ENCODE measurements around the gene STRIP2.

The STRIP2 gene

GRCh38 chr7:129461809-129462208, 27.6 kb downstream of the STRIP2 start:
- no peak overlapping the region for H3K27ac ChIP-seq
- TF ChIP-seq, protein P1, sequence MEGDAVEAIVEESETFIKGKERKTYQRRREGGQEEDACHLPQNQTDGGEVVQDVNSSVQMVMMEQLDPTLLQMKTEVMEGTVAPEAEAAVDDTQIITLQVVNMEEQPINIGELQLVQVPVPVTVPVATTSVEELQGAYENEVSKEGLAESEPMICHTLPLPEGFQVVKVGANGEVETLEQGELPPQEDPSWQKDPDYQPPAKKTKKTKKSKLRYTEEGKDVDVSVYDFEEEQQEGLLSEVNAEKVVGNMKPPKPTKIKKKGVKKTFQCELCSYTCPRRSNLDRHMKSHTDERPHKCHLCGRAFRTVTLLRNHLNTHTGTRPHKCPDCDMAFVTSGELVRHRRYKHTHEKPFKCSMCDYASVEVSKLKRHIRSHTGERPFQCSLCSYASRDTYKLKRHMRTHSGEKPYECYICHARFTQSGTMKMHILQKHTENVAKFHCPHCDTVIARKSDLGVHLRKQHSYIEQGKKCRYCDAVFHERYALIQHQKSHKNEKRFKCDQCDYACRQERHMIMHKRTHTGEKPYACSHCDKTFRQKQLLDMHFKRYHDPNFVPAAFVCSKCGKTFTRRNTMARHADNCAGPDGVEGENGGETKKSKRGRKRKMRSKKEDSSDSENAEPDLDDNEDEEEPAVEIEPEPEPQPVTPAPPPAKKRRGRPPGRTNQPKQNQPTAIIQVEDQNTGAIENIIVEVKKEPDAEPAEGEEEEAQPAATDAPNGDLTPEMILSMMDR (conservative IDR thresholded peaks at IDR 0.05): no peak

GRCh38 chr7:129462420-129462819, 28.2 kb downstream of the STRIP2 start:
- TF ChIP-seq, protein P1 (conservative IDR thresholded peaks at IDR 0.05): no peak
- no peak overlapping the region for H3K27ac ChIP-seq

- no peak overlapping the region for H3K27ac ChIP-seq
- TF ChIP-seq, protein P1 (conservative IDR thresholded peaks at IDR 0.05): no peak
Measured at GRCh38 chr7:129464194-129464593, 30.0 kb downstream of the STRIP2 start.

DNA sequence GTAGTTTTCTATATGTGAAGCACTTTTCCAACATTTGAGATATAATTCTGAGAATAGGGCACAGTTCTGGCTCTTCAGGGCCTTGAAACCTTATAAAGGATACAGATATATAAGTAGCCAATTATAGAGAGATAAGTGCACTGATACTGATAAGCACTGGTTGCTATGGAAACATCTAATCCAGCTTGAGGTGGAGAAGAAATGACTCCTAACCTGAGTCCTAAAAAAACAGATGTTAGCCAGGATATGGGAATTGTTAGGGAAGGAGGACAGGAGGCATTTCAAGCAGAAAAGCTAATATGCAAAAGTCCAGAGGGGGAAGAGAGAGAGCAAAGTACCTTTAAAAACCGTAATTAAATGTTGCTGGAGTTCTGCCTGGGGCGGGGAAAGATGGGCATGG, 30.8 kb downstream of the STRIP2 start:
- TF ChIP-seq, protein P1 (conservative IDR thresholded peaks at IDR 0.05): no peak

DNA sequence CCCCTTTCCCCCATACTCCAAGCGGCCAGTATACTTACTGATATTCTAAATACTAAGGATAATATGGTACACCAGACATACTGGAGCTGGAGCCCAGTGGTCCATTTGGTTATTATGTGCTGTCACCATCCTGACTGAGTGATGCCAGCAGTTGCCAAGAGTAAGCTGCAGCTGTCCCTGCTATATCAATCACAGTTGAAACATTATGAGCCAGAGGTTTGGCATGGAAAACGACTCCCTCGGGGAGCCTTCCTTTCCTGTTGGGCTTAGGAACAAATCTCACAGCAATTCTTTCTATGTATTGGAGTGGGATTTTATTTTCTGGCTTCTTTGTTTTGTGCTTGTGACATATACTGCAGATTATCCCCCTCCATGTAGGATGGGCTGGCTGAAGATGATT, 32.6 kb downstream of the STRIP2 start:
- TF ChIP-seq, protein P1 (conservative IDR thresholded peaks at IDR 0.05): no peak
- no peak overlapping the region for H3K27ac ChIP-seq

More for the DNA sequence above, 30.8 kb downstream of the STRIP2 start:
- no peak overlapping the region for H3K27ac ChIP-seq

DNA sequence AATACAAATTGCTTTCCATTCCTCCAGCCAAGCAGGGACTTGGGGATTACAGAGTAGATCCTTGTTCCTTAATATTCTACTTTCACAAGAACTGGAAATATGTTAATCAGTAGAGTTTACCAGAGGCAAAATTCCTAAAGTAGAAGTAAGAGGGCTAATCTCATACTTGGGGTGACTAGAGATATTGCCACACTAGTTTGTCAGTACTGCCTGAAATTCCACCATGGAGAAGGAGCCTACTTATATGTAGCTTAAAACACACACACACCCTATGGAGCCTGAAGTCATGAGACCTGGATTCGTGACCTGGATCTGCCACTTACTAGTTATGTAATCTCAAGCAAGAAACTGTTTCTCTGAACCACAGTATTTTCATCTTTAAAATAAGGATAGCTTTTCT, 33.9 kb downstream of the STRIP2 start:
- TF ChIP-seq, protein P1 (conservative IDR thresholded peaks at IDR 0.05): no peak
- no peak overlapping the region for H3K27ac ChIP-seq

- no peak overlapping the region for H3K27ac ChIP-seq
- TF ChIP-seq, protein P1 (conservative IDR thresholded peaks at IDR 0.05): no peak
Measured at GRCh38 chr7:129468547-129468946, 34.3 kb downstream of the STRIP2 start.

GRCh38 chr7:129469930-129470329, 35.7 kb downstream of the STRIP2 start:
- TF ChIP-seq, protein P1 (conservative IDR thresholded peaks at IDR 0.05): no peak
- no peak overlapping the region for H3K27ac ChIP-seq
